Skin epidermis (tissue), 12 donors: ENCODE measurements around the gene RANBP17.

Source experiments
- H3K27ac ChIP-seq, 21 experiments: fragments of 200-600 bp; sonication (generic) in 11 of 21; one replicate each; pipeline ENCODE4 v1.5.0; 2020; ENCODE audit warnings: mild to moderate bottlenecking in 3 of 21, inconsistent platforms in 2 of 21, moderate library complexity in 2 of 21
- H3K4me3 ChIP-seq, 7 experiments: fragments of 200-600 bp; sonication (generic) in 2 of 7; one replicate each; pipeline ENCODE4 v1.5.0; 2020; ENCODE audit warnings: inconsistent platforms in 2 of 7, mild to moderate bottlenecking in 2 of 7, moderate library complexity in 1 of 7

Gene RANBP17

DNA sequence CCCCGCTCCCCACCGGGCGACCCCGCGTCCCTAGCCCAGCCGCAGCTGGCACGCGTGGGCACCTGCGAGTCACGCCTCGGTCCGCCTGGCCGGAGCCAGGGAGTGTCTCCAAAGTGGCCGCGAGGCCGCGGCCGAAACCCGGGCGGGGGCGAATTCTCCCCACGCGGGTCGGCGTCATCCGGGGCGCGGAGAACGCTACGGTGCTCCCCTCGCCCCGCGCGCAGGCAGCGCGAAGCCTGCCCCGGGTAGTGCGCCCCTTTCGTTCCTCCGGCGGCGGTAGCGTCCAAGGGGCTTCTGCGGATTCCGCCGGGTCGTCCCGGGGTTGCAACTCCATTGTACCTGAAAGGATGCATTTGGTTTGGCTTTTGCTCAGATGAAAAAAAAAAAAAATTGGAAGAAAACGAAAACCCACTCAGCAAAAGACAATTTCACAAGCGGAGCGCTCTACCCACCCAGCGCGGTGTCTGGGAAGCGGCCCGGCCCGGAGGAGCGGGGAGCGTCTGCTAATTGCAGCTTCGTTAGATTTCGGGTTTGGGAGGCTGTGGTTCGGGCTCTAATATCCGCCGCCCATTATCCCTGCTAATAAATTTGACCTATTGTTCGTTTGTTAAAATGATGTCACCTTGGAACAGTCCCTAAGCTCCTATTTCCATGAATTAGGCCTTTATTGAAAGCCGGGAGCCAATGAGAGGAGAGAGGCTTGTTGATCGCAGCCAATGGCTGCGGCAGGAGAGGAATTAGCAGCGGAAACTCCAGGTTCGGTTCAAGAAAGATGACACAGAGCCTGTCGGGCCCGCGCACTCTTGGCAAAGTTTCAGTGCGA lies 446.8 kb downstream of the RANBP17 start, which contains the start of gene TLX3:
Gene TLX3, plus strand, starts transcription at position 796 of the 823 bp plus-strand sequence. CDS start 118 bp downstream, outside the sequence.
- Histone ChIP-seq H3K27ac (no peak within 1 kb of the TSS), H3K4me3 (peak within 1 kb of the TSS in 1 of 7 experiments; percentile 0)

DNA sequence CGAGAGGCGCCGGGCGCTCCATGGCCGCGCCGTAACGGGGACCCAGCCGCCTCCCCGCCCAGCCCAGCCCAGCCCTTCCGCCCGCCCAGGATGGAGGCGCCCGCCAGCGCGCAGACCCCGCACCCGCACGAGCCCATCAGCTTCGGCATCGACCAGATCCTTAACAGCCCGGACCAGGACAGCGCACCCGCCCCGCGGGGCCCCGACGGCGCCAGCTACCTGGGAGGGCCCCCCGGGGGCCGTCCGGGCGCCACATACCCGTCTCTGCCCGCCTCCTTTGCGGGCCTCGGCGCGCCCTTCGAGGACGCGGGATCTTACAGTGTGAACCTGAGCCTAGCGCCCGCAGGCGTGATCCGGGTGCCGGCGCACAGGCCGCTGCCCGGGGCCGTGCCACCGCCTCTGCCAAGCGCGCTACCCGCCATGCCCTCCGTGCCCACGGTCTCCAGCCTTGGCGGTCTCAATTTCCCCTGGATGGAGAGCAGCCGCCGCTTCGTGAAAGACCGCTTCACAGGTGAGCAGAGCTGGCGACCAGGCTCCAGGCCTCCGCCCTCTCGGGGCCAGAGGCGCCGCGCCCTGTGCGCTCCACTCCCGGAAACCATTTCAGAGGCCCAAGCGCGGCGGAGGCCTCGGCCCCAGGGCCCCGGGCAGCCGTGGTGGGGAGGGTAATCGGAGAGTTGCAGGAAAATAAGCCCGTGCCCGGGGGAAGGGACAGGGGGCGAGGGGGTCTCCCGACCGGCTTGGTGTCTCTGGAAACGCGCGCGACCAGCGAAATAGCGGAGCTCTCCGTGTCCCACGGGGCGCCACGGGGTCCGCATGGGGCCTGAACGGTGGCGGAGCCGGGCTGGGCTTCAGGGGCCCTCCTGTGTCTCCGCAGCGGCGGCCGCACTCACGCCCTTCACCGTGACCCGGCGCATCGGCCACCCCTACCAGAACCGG lies 447.7 kb downstream of the RANBP17 start:
- no peak overlapping the region for H3K27ac ChIP-seq
- peak overlapping the region in 1 of 7 experiments; percentile 0 for H3K4me3 ChIP-seq

DNA sequence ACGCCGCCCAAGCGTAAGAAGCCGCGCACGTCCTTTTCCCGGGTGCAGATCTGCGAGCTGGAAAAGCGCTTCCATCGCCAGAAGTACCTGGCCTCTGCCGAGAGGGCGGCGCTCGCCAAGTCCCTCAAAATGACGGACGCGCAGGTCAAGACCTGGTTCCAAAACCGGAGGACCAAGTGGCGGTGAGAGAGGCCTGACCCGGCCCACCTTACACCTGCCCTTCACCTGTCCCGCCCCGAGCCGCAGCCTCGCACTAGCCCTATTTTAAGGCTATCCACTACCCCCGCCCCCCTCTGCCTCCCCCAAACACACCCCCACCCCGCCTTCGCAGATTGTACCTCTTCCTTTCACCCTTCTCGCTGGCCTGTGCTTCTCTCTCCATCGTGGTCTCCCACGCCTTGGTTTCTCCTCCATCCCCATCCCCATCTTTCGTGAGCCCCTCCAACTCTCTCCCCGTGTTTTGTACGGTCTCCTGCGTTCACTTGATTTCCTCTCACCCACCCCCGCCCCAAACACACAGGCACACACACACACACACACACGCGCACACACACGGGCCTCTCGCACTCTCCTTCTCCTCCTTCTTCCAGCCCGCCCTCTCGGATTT lies 448.5 kb downstream of the RANBP17 start:
- no peak overlapping the region for H3K4me3 ChIP-seq
- H3K27ac ChIP-seq: no peak overlapping the region

DNA sequence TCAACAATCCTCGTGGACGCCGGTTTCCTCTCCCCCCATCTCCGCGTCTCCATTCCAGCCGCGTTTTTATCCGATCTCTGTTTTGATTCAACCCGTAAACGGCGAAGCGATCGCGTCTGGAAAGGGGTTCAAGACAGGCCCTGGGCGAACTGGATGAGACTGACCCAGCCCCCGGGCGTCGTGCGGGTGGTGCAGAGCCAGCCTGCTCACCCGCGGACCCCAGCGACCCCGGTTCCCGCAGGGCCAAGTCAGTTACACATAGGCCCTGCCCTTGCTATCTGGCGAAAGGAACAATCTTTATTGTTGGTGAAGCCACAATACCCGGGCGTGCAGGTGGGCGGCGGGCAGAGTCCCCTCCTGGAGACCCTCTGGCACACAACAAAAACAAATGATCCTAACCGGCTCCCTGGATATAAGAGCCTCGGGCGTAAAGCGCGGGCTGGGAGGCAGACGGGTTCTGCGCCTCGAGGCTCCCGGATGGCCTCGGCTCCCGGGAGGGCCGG lies 449.1 kb downstream of the RANBP17 start:
- peak overlapping the region in 1 of 7 experiments; percentile 10 for H3K4me3 ChIP-seq
- H3K27ac ChIP-seq: no peak overlapping the region

DNA sequence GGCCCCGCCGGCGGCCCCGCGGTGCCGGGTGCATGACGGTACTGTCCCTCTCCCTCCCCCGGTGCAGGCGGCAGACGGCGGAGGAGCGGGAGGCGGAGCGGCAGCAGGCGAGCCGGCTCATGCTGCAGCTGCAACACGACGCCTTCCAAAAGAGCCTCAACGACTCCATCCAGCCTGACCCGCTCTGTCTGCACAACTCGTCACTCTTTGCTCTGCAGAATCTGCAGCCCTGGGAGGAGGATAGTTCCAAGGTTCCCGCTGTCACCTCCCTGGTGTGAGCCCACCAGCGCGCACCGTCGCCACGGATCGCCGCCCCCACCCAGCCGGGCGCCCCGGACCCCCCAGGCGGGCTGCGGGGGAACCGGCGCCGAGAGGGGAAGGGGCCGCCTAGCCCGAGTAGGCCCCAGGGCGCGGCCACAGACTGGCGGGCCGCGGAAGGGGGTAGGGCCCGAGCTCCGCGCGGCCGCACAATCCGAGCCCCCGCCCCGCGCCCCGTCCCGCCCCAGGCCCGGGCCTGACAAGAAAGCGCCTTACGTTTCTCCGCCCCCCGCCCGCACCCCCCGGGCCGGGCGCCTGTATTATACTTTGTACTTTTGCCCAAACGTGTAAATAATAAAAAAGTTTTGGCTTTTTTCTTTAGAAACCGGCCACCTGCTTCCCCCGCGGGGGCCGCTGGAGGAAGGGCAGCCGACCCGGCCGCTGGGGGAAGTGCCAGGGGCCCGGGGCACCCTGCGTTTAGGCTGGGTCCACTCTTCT lies 449.7 kb downstream of the RANBP17 start:
- peak overlapping the region in 1 of 7 experiments; percentile 10 for H3K4me3 ChIP-seq
- H3K27ac ChIP-seq: no peak overlapping the region

DNA sequence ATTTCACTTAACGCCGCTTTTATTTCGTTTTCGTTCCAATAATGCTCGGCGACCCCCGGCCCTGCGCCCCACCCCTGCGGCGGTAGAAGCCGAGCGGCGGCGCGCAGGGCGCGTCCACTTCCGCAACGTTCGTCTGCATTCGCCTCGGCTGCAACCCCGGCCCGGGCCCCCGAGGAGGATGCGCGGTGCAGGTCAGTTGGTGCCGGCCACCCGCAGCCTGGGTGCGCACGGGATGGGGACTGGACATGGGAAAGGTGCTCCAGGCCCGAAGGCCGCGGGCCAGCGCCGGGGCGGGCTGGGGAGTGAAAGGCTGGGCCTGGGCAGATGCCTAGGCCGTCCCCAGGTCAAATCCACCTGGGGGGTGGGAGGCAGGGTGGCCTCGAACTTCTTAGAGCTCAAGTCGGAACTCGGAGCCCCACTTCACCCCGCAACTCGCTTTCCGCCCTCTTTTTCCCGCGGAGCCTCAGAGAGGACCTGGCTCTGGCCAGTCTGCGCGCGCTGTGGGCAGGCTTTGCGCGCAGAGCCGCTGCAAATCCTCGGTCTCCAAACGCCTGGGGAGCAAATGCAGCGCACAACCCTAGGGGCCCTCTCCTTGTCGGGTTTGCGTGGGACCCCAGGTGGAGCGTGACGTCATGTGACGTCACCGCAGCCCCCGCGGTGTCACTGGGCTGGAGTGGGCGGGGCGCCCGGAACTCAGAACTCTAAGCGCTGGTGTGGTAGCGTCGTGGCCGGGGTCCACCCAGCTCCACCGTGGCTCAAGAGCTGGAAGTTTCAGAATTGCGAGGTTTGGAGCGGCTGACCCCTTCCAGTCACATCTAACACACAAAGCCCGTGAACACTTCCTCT lies 450.5 kb downstream of the RANBP17 start:
- H3K27ac ChIP-seq: no peak overlapping the region
- H3K4me3 ChIP-seq: peak overlapping the region in 1 of 7 experiments; percentile 10

DNA sequence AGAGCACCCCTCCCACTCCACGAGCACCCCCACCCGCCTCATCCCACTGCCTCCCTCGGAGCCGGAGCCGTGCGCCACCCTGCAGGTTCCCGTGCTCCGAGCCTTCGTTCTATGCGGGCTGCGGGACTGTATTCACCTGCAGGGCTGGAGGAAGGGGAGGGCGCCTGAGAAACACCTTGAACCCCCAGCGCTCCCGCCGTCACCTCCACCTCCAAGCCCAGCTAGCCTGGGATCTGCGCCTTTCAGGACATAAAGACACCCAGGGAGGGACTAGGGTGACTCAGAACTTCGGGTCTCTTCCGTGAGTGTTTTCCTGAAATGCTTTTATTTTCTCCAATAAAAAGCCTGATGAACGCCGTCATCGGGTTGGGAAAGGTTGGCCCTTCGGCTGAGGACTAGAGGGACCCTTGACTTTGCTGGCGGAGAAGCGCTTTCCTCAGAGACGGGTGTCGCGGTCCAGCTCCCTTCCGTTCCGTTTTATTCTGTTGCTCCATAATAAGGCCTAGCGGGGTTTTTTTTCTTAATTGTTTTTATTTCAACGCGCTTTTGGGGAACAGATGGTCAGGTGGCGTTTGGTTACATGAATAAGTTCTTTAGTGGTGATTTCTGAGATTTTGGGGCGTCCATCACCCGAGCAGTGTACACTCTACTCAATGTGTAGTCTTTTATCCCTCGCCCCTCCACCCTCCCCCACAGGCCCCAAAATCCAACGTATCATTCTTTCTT lies 451.8 kb downstream of the RANBP17 start:
- Histone ChIP-seq H3K4me3 (no peak overlapping the region), H3K27ac (no peak overlapping the region)

DNA sequence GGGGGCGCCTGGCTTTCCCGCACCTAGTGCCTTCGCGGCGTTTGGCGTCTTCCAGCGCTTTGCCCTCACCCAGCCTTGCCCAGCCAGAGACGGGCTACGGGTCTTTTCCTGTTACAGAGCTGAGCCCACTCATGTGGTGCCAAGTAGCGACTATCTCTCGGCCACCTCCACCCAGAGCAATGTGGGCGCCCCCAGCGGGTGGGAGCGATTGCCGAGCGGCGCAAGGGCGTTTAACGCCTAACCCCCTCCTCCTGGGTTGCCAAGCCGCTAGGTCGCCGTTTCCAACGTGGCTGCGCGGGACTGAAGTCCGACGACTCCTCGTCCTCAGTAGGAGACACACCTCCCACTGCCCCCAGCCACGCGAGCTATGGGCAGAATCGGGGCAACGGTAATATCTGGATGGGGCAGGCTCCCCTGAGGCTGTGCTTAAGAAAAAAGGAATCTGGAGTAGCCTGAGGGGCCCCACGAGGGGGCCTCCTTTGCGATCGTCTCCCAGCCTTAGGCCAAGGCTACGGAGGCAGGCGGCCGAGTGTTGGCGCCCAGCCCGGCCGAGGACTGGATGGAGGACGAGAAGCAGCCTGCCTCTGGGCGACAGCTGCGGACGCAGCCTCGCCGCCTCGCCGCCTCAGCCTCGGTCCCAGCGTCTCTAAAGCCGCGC lies 453.0 kb downstream of the RANBP17 start:
- no peak overlapping the region for H3K4me3 ChIP-seq
- H3K27ac ChIP-seq: no peak overlapping the region

DNA sequence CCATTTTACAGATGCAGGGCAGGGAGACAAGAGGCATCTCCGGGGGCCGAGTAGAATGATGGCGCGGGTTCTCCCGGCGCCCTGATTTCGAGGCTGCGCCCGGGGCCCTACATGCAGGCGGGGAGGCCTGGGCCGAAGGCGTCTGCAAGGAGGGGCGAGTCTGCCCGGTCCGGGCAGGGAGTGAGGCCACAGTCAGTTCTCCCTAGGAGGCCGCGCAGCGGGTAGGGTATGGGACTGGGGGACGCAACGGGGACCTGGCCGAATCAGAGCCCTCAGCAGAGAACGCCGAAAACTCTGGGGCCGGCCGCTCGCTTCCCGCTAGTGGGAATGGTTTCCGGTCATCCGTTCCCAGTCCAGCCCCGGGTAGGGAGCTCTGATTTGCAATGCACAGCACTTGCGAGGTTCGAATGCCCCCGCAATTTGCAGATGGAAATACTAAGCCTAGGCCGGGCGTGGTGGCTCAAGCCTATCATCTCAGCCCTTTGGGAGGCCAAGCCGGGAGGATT lies 453.6 kb downstream of the RANBP17 start:
- no peak overlapping the region for H3K4me3 ChIP-seq

DNA sequence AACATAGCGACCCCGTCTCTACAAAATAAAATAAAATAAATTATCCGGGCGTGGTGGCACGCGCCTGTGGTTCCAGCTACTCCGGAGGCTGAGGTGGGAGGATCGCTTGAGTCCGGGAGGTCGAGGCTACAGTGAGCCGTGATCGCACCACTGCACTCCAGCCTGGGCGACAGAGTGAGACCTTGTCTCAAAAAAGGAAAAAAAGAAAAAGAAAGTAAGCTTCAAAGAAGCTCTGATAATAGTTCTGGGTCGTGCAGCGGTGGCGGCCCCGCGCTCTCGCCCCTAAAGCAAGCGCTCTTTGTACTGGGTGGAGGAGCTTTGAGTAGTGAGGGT lies 454.1 kb downstream of the RANBP17 start:
- Histone ChIP-seq H3K4me3 (peak overlapping the region in 1 of 7 experiments; percentile 3), H3K27ac (no peak overlapping the region)

More for the DNA sequence above, 453.6 kb downstream of the RANBP17 start:
- H3K27ac ChIP-seq: no peak overlapping the region

DNA sequence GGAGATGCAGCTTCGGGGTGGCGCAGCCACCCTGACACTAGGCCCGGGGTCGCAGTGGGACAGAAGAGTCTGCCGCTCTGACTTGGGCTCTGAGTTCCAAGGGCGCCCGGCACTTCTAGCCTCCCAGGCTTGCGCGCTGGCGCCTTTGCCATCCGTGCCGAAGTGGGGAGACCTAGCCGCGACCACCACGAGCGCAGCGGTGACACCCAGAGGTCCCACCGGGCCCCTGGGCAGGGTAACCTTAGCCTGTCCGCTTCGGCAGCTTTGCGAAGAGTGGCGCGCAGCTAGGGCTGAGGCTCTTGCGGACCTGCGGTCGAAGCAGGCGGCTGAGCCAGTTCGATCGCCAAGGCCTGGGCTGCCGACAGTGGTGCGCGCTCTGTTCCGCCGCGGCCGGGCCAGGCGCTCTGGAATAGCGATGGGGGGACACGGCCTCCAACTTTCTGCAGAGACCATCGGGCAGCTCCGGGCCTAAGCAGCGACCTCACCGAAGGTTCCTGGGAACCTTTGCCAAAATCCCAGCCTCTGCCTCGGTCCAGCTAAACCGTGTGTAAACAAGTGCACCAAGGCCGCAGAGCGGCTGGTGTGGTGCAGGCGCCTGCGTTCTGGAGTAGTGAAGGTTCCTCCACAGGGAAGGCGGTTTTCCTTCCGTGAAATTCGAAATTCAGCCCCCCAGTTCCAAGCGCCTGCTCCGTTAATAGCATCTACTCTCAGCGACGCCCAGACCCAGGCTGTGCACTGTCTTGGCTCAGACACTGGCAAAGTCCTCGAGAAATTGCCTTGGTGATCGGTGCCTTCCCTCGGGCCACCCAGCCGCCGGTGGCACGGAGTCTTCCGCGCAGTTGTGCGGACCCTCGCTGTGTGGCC lies 454.7 kb downstream of the RANBP17 start:
- Histone ChIP-seq H3K27ac (no peak overlapping the region), H3K4me3 (peak overlapping the region in 1 of 7 experiments; percentile 3)

DNA sequence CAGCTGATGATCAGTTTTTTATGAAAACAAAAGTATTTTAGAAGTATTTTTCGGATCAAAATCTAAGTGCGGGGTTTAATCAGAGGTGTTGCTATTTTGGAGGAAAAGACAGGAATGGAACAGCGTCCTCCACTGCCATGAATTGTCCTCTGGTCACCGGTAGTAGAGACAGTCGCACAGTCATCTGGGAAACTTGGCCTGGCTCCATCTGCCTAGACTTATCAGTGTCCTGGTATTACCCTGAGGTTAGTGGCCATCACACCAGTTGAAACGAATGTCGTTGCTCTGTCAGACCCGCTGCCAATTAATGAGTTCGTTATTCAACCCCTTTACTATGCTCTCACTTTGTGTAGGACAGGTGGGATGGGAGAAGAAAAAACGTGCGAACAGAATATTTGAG lies 455.4 kb downstream of the RANBP17 start:
- H3K27ac ChIP-seq: no peak overlapping the region
- no peak overlapping the region for H3K4me3 ChIP-seq

DNA sequence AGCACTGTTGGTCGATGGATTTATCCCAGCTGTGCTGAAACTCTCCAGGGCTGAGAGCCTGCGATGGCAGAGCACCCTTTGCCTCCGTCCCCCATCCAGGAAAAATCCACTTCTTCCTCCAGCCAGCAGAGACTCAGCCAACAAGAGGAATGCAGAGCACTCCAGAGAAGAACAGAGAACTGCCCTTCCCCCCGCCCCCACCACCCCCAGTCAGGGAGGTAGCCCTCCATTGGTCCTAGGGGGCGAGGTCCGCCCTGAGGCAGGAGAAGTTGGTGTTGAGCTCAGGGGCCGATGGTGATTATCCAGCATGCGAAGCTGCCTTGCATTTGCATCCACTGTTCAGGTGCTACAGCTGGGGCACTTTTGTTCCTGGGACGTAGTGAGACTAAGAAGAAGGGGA lies 456.2 kb downstream of the RANBP17 start:
- no peak overlapping the region for H3K27ac ChIP-seq
- no peak overlapping the region for H3K4me3 ChIP-seq

DNA sequence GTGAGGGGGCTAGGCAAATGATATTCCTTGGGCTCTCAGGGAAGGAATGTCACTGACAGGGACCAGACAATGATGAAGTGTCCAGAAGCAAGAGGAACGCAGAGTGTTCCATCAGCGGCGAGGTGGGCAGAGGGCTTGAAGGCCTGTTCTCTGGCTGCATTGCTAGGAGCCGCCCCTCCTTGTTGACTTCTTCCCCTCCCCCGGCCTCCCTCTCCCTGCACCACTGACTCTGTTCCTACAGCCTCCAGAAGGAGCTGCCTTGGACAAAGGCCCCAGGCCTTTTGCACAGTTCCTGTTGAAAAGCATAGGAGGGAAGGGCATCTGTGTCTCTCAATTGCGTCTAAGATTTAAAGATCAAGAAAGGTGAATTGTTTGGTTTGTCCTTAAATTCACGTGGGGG lies 459.6 kb downstream of the RANBP17 start:
- H3K4me3 ChIP-seq: no peak overlapping the region
- no peak overlapping the region for H3K27ac ChIP-seq

DNA sequence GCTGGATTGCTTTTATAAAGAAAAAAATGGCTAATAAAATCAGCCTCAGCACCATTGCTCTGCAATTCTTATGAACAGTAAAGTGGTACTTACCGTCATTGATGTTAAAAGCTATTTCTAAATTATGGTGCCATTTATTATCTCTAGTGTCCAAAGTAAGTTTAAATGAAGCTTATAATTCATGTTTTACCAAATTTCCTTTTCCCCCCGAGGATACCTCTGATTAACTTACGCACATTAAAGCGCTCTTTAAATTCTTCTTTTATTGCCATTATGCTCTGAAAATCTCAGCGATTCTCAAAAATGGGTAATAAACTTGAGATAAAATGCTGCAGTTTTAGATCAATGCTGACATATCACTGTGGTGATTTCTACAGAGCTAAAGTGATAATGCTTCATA lies 460.7 kb downstream of the RANBP17 start:
- H3K4me3 ChIP-seq: no peak overlapping the region
- H3K27ac ChIP-seq: no peak overlapping the region

DNA sequence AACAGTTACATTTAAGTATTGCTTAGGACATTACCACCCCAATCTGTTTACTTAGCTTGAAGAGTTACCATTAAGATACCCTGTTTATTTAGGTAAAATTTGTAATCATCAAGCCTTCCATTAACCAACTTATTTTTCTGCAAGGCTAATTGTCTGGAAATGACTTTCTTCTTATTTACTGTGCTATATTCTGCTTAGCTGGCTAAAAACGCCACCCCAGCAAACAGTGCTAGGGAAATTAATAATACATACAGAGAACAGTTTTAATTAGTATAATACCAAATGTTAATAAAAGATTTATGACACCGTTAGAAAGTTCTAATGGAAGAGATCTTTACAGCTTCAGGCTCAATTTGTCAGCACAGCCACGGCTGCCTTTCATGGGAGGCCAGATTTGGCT lies 461.2 kb downstream of the RANBP17 start:
- Histone ChIP-seq H3K4me3 (no peak overlapping the region), H3K27ac (no peak overlapping the region)
